B cell (primary cell): ENCODE data around the gene ELAPOR1. TPM values are rescaled to one million over a fixed set of nuclear protein-coding genes. Genes with fewer than 3 reads are reported as not detected.

Experiments used
- ATAC-seq: fragments of 200-7000 bp; cut with Tn5 transposase; one replicate; pipeline ENCODE4 v1.10.0; 2021; ENCODE audit warnings: low read depth, mild to moderate bottlenecking, moderate number of reproducible peaks, moderate library complexity
- CTCF ChIA-PET: fragments of 350-600 bp; sonication (Branson Sonifier 250); formaldehyde crosslinking; loops from one replicate; lab custom pipeline; 2021; ENCODE audit warnings: antibody characterized with exemption, inconsistent platforms; lab: Charles Lee
- POLR2A ChIA-PET: fragments of 350-600 bp; sonication (Branson Sonifier 250); formaldehyde crosslinking; loops from one replicate; lab custom pipeline; 2021; ENCODE audit warnings: antibody characterized with exemption; lab: Charles Lee
- DNase-seq: peaks from one replicate; pipeline ENCODE4 v3.0.0; 2013
- H2AFZ ChIP-seq: 2 replicates; pipeline ENCODE4 v1.6.1; 2012; ENCODE audit warnings: mild to moderate bottlenecking, low read depth, low read length; ENCODE audit not compliant: insufficient read depth, poor library complexity, severe bottlenecking
- H3K27ac ChIP-seq, 2 donors: 1 replicate in 1 of 2; 2 replicates in 1 of 2; pipeline ENCODE4 v1.5.1; 2012 to 2013; ENCODE audit warnings: low read length in 2 of 2, mild to moderate bottlenecking in 2 of 2, moderate library complexity in 1 of 2
- H3K27me3 ChIP-seq, 4 experiments: fragments of 200-600 bp in 1 of 4; sonication (generic) in 1 of 4; replicated peaks in 1 of 4; 1 replicate in 2 of 4; 2 replicates in 2 of 4; pipeline versions ENCODE4 v1.6.1 to v1.7.0; 2013 to 2016; ENCODE audit warnings: low read length in 3 of 4, mild to moderate bottlenecking in 2 of 4, mixed read lengths in 1 of 4, moderate library complexity in 1 of 4; ENCODE audit not compliant: insufficient read depth in 4 of 4, control insufficient read depth in 3 of 4; ENCODE audit errors: control extremely low read depth in 1 of 4
- H3K36me3 ChIP-seq, 2 experiments: replicated peaks in 1 of 2; 1 replicate in 1 of 2; 2 replicates in 1 of 2; pipeline versions ENCODE4 v1.6.1 to v1.7.1; 2013; ENCODE audit warnings: low read length in 1 of 2; ENCODE audit not compliant: insufficient read depth in 2 of 2, control insufficient read depth in 1 of 2; ENCODE audit errors: control extremely low read depth in 1 of 2, extremely low read depth in 1 of 2
- H3K4me1 ChIP-seq, 2 donors: fragments of 200-600 bp in 1 of 2; sonication (generic) in 1 of 2; 1 replicate in 1 of 2; 2 replicates in 1 of 2; pipeline versions ENCODE4 v1.5.1 to v1.6.1; 2013 to 2017; ENCODE audit warnings: low read length in 2 of 2; ENCODE audit not compliant: control insufficient read depth in 2 of 2, insufficient read depth in 2 of 2
- H3K4me2 ChIP-seq: replicated peaks from 2 replicates; pipeline ENCODE3; 2012; ENCODE audit warnings: mild to moderate bottlenecking, low read depth, low read length; ENCODE audit not compliant: poor library complexity, severe bottlenecking
- H3K4me3 ChIP-seq, 5 experiments: fragments of 200-600 bp in 1 of 5; sonication (generic) in 1 of 5; 1 replicate in 3 of 5; 2 replicates in 2 of 5; pipeline versions ENCODE4 v1.5.1 to v1.7.0; 2011 to 2016; ENCODE audit warnings: low read length in 4 of 5, mild to moderate bottlenecking in 4 of 5, low read depth in 2 of 5, control low read depth in 1 of 5, moderate library complexity in 1 of 5; ENCODE audit not compliant: insufficient read depth in 1 of 5; ENCODE audit errors: control extremely low read depth in 1 of 5, extremely low read depth in 1 of 5
- H3K79me2 ChIP-seq: fragments of 200-600 bp; sonication (generic); one replicate; pipeline ENCODE4 v1.6.0; 2016; ENCODE audit warnings: low read length; ENCODE audit not compliant: control insufficient read depth, insufficient read depth
- H3K9ac ChIP-seq: fragments of 200-600 bp; sonication (generic); 2 replicates; pipeline ENCODE4 v1.6.1; 2017; ENCODE audit warnings: mild to moderate bottlenecking, low read length, moderate library complexity
- H3K9me3 ChIP-seq, 3 donors: one replicate each; pipeline versions ENCODE4 v1.6.1 to v1.7.1; 2013; ENCODE audit warnings: low read length in 2 of 3; ENCODE audit not compliant: control insufficient read depth in 2 of 3, insufficient read depth in 1 of 3; ENCODE audit errors: control extremely low read depth in 1 of 3
- H4K20me1 ChIP-seq: 2 replicates; pipeline ENCODE4 v1.6.0; 2012; ENCODE audit warnings: mild to moderate bottlenecking, low read length; ENCODE audit not compliant: insufficient read depth, control insufficient read depth, poor library complexity, severe bottlenecking
- H3K27ac Mint-ChIP-seq: one replicate; pipeline ENCODE4 v1.8.0; 2021; ENCODE audit warnings: mixed read lengths
- H3K27me3 Mint-ChIP-seq: one replicate; pipeline ENCODE4 v1.8.0; 2021; ENCODE audit warnings: mixed read lengths
- H3K4me1 Mint-ChIP-seq: one replicate; pipeline ENCODE4 v1.8.0; 2021; ENCODE audit warnings: mixed read lengths
- H3K4me3 Mint-ChIP-seq: one replicate; pipeline ENCODE4 v1.8.0; 2021; ENCODE audit warnings: mixed read lengths
- H3K9me3 Mint-ChIP-seq: one replicate; pipeline ENCODE4 v1.8.0; 2022; ENCODE audit warnings: mixed read lengths; ENCODE audit not compliant: insufficient read depth
- EZH2 ChIP-seq: IDR thresholded peaks from 2 replicates; pipeline ENCODE4 v1.6.1; 2012; ENCODE audit warnings: borderline replicate concordance, low read depth, mild to moderate bottlenecking, moderate library complexity, low read length; ENCODE audit not compliant: insufficient read depth, poor library complexity, severe bottlenecking
- WGBS: methylation state at CpG from one replicate; pipeline ENCODE4 v1.1.5; 2013; ENCODE audit warnings: missing lambda C conversion rate; ENCODE audit not compliant: insufficient coverage; 5-methylcytosine and 5-hydroxymethylcytosine counted together
- intact Hi-C: fragments of 100-400 bp; cut with micrococcal nuclease; formaldehyde crosslinking; loops from one replicate; pipeline ENCODE4 v1.10.0; 2022
- polyA plus RNA-seq: library from polyadenylated mRNA; depleted of rRNA; stranded (reverse); fragments of >200 nt; gene quantifications from 2 replicates; pipeline ENCODE4 v1.2.3, GENCODE V29; 2012
- total RNA-seq, 2 donors: library from RNA; stranded (reverse); fragments of 120-200 nt in 1 of 2; gene quantifications; 1 replicate in 1 of 2; 2 replicates in 1 of 2; pipeline versions ENCODE4 v1.2.3 to v1.2.4, GENCODE V29; 2013 to 2022
- TF ChIP-seq, protein P1 (sequence below): fragments of 200-600 bp; IDR thresholded peaks from one replicate; pipeline ENCODE4 v1.8.0; 2022; ENCODE audit warnings: antibody characterized with exemption, mild to moderate bottlenecking

ELAPOR1 gene
- total and polyA plus RNA-seq, 2 donors (not counting 1 experiment from before 2014, with no cell fraction given): 2.2 to 2.3 TPM

DNA sequence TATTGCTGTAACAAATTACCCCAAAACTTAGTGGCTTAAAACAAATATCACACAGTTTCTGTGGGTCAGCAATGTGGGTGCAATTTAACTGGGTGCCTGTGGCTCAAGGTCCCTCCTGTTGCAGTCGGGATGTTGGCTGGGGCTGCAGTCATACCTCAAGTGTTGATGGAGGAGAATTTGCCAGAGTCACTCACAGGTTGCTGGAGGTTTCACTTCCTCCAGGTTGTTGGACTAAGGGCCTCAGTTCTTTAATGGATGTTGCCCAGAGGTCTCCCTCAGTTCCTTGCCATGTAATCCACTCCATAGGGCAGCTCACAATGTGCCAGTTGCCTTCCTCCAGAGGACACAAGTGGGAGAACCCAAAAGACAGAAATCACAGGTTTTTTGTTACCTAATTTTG is 35.6 kb upstream of the ELAPOR1 start:
- Histone ChIP-seq H3K9ac (no peak overlapping the region), H3K79me2 (peaks cover 17% of the 10 kb centered on the region), H3K4me2 (no peak overlapping the region), H3K9me3 (peaks cover 0 to 5% (median 0%) of the 10 kb centered on the region in 3 donors), H2AFZ (no peak overlapping the region), H3K4me3 (no peak overlapping the region), H3K27ac (no peak overlapping the region), H3K36me3 (no peaks in the 10 kb centered on the region), H4K20me1 (no peaks in the 10 kb centered on the region), H3K4me1 (peaks cover 12 to 13% of the 10 kb centered on the region in 2 donors), H3K27me3 (no peaks in the 10 kb centered on the region)
- ATAC-seq (no peak), DNase-seq (no peak)
- no peak for TF ChIP-seq EZH2
- TF ChIP-seq, protein P1, sequence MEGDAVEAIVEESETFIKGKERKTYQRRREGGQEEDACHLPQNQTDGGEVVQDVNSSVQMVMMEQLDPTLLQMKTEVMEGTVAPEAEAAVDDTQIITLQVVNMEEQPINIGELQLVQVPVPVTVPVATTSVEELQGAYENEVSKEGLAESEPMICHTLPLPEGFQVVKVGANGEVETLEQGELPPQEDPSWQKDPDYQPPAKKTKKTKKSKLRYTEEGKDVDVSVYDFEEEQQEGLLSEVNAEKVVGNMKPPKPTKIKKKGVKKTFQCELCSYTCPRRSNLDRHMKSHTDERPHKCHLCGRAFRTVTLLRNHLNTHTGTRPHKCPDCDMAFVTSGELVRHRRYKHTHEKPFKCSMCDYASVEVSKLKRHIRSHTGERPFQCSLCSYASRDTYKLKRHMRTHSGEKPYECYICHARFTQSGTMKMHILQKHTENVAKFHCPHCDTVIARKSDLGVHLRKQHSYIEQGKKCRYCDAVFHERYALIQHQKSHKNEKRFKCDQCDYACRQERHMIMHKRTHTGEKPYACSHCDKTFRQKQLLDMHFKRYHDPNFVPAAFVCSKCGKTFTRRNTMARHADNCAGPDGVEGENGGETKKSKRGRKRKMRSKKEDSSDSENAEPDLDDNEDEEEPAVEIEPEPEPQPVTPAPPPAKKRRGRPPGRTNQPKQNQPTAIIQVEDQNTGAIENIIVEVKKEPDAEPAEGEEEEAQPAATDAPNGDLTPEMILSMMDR: no peak
- WGBS: 100% methylated on average over 1 of the region's 1 CpG
- ChIA-PET CTCF (interaction anchor here (0.7 to 3.4 kb wide), 3 partner anchors 22 to 47 kb away, joined by 4 to 44 read pairs (median 4); no protein-coding TSS in a partner anchor), POLR2A (no interaction called here)
- Mint-ChIP-seq H3K9me3 (no peaks in the 10 kb centered on the region), H3K27me3 (no peaks in the 10 kb centered on the region), H3K4me1 (peaks cover 17% of the 10 kb centered on the region), H3K27ac (no peak overlapping the region), H3K4me3 (no peak overlapping the region)
- intact Hi-C loops: no loop called here

DNA sequence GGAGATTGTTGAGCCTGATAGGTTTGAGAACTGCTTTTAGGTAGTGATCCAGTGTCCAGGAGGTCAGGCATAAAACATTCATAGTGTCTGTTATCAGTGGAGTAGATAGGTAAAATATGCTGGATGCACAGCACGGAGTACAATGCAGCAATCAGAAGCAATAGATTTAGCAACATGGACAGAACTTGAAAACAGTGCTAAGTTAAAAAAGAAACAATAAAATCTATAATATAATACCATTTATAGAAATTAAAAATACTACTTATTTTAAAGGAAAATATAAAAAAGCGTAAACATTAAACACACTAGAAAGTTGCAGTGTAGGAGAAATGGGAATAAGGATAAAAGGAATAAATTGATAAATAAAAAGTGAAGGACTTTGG is 34.7 kb upstream of the ELAPOR1 start:
- H3K27me3 ChIP-seq: no peaks in the 10 kb centered on the region
- H3K4me3 ChIP-seq: no peak overlapping the region
- WGBS: no CpG with 5 or more reads among the region's 2 CpGs
- no peak overlapping the region for H3K4me2 ChIP-seq
- ChIA-PET POLR2A (no interaction called here), CTCF (no interaction called here)
- H4K20me1 ChIP-seq: no peaks in the 10 kb centered on the region
- Mint-ChIP-seq H3K4me1 (peaks cover 16% of the 10 kb centered on the region), H3K9me3 (no peaks in the 10 kb centered on the region), H3K4me3 (no peak overlapping the region), H3K27ac (no peak overlapping the region), H3K27me3 (no peaks in the 10 kb centered on the region)
- peaks cover 0 to 5% (median 0%) of the 10 kb centered on the region in 3 donors for H3K9me3 ChIP-seq
- ATAC-seq (no peak), DNase-seq (no peak)
- intact Hi-C loops: no loop called here
- no peak for TF ChIP-seq EZH2
- TF ChIP-seq, protein P1: no peak
- H3K36me3 ChIP-seq: no peaks in the 10 kb centered on the region
- peaks cover 12 to 13% of the 10 kb centered on the region in 2 donors for H3K4me1 ChIP-seq
- no peak overlapping the region for H2AFZ ChIP-seq
- no peak overlapping the region for H3K9ac ChIP-seq
- H3K27ac ChIP-seq: no peak overlapping the region
- H3K79me2 ChIP-seq: peaks cover 16% of the 10 kb centered on the region
